B cell (primary cell): ENCODE data around the gene OR8B8. TPM values are rescaled to one million over a fixed set of nuclear protein-coding genes. Genes with fewer than 3 reads are reported as not detected.

Experiments
- ATAC-seq: fragments of 200-7000 bp; cut with Tn5 transposase; one replicate; pipeline ENCODE4 v1.10.0; 2021; ENCODE audit warnings: low read depth, mild to moderate bottlenecking, moderate number of reproducible peaks, moderate library complexity
- CTCF ChIA-PET: fragments of 350-600 bp; sonication (Branson Sonifier 250); formaldehyde crosslinking; loops from one replicate; lab custom pipeline; 2021; ENCODE audit warnings: antibody characterized with exemption, inconsistent platforms; lab: Charles Lee
- POLR2A ChIA-PET: fragments of 350-600 bp; sonication (Branson Sonifier 250); formaldehyde crosslinking; loops from one replicate; lab custom pipeline; 2021; ENCODE audit warnings: antibody characterized with exemption; lab: Charles Lee
- DNase-seq: peaks from one replicate; pipeline ENCODE4 v3.0.0; 2013
- H2AFZ ChIP-seq: 2 replicates; pipeline ENCODE4 v1.6.1; 2012; ENCODE audit warnings: mild to moderate bottlenecking, low read depth, low read length; ENCODE audit not compliant: insufficient read depth, poor library complexity, severe bottlenecking
- H3K27ac ChIP-seq, 2 donors: 1 replicate in 1 of 2; 2 replicates in 1 of 2; pipeline ENCODE4 v1.5.1; 2012 to 2013; ENCODE audit warnings: low read length in 2 of 2, mild to moderate bottlenecking in 2 of 2, moderate library complexity in 1 of 2
- H3K27me3 ChIP-seq, 4 experiments: fragments of 200-600 bp in 1 of 4; sonication (generic) in 1 of 4; replicated peaks in 1 of 4; 1 replicate in 2 of 4; 2 replicates in 2 of 4; pipeline versions ENCODE4 v1.6.1 to v1.7.0; 2013 to 2016; ENCODE audit warnings: low read length in 3 of 4, mild to moderate bottlenecking in 2 of 4, mixed read lengths in 1 of 4, moderate library complexity in 1 of 4; ENCODE audit not compliant: insufficient read depth in 4 of 4, control insufficient read depth in 3 of 4; ENCODE audit errors: control extremely low read depth in 1 of 4
- H3K36me3 ChIP-seq, 2 experiments: replicated peaks in 1 of 2; 1 replicate in 1 of 2; 2 replicates in 1 of 2; pipeline versions ENCODE4 v1.6.1 to v1.7.1; 2013; ENCODE audit warnings: low read length in 1 of 2; ENCODE audit not compliant: insufficient read depth in 2 of 2, control insufficient read depth in 1 of 2; ENCODE audit errors: control extremely low read depth in 1 of 2, extremely low read depth in 1 of 2
- H3K4me1 ChIP-seq, 2 donors: fragments of 200-600 bp in 1 of 2; sonication (generic) in 1 of 2; 1 replicate in 1 of 2; 2 replicates in 1 of 2; pipeline versions ENCODE4 v1.5.1 to v1.6.1; 2013 to 2017; ENCODE audit warnings: low read length in 2 of 2; ENCODE audit not compliant: control insufficient read depth in 2 of 2, insufficient read depth in 2 of 2
- H3K4me2 ChIP-seq: replicated peaks from 2 replicates; pipeline ENCODE3; 2012; ENCODE audit warnings: mild to moderate bottlenecking, low read depth, low read length; ENCODE audit not compliant: poor library complexity, severe bottlenecking
- H3K4me3 ChIP-seq, 5 experiments: fragments of 200-600 bp in 1 of 5; sonication (generic) in 1 of 5; 1 replicate in 3 of 5; 2 replicates in 2 of 5; pipeline versions ENCODE4 v1.5.1 to v1.7.0; 2011 to 2016; ENCODE audit warnings: low read length in 4 of 5, mild to moderate bottlenecking in 4 of 5, low read depth in 2 of 5, control low read depth in 1 of 5, moderate library complexity in 1 of 5; ENCODE audit not compliant: insufficient read depth in 1 of 5; ENCODE audit errors: control extremely low read depth in 1 of 5, extremely low read depth in 1 of 5
- H3K79me2 ChIP-seq: fragments of 200-600 bp; sonication (generic); one replicate; pipeline ENCODE4 v1.6.0; 2016; ENCODE audit warnings: low read length; ENCODE audit not compliant: control insufficient read depth, insufficient read depth
- H3K9ac ChIP-seq: fragments of 200-600 bp; sonication (generic); 2 replicates; pipeline ENCODE4 v1.6.1; 2017; ENCODE audit warnings: mild to moderate bottlenecking, low read length, moderate library complexity
- H3K9me3 ChIP-seq, 3 donors: one replicate each; pipeline versions ENCODE4 v1.6.1 to v1.7.1; 2013; ENCODE audit warnings: low read length in 2 of 3; ENCODE audit not compliant: control insufficient read depth in 2 of 3, insufficient read depth in 1 of 3; ENCODE audit errors: control extremely low read depth in 1 of 3
- H4K20me1 ChIP-seq: 2 replicates; pipeline ENCODE4 v1.6.0; 2012; ENCODE audit warnings: mild to moderate bottlenecking, low read length; ENCODE audit not compliant: insufficient read depth, control insufficient read depth, poor library complexity, severe bottlenecking
- H3K27ac Mint-ChIP-seq: one replicate; pipeline ENCODE4 v1.8.0; 2021; ENCODE audit warnings: mixed read lengths
- H3K27me3 Mint-ChIP-seq: one replicate; pipeline ENCODE4 v1.8.0; 2021; ENCODE audit warnings: mixed read lengths
- H3K4me1 Mint-ChIP-seq: one replicate; pipeline ENCODE4 v1.8.0; 2021; ENCODE audit warnings: mixed read lengths
- H3K4me3 Mint-ChIP-seq: one replicate; pipeline ENCODE4 v1.8.0; 2021; ENCODE audit warnings: mixed read lengths
- H3K9me3 Mint-ChIP-seq: one replicate; pipeline ENCODE4 v1.8.0; 2022; ENCODE audit warnings: mixed read lengths; ENCODE audit not compliant: insufficient read depth
- EZH2 ChIP-seq: IDR thresholded peaks from 2 replicates; pipeline ENCODE4 v1.6.1; 2012; ENCODE audit warnings: borderline replicate concordance, low read depth, mild to moderate bottlenecking, moderate library complexity, low read length; ENCODE audit not compliant: insufficient read depth, poor library complexity, severe bottlenecking
- WGBS: methylation state at CpG from one replicate; pipeline ENCODE4 v1.1.5; 2013; ENCODE audit warnings: missing lambda C conversion rate; ENCODE audit not compliant: insufficient coverage; 5-methylcytosine and 5-hydroxymethylcytosine counted together
- intact Hi-C: fragments of 100-400 bp; cut with micrococcal nuclease; formaldehyde crosslinking; loops from one replicate; pipeline ENCODE4 v1.10.0; 2022
- polyA plus RNA-seq: library from polyadenylated mRNA; depleted of rRNA; stranded (reverse); fragments of >200 nt; gene quantifications from 2 replicates; pipeline ENCODE4 v1.2.3, GENCODE V29; 2012
- total RNA-seq, 2 donors: library from RNA; stranded (reverse); fragments of 120-200 nt in 1 of 2; gene quantifications; 1 replicate in 1 of 2; 2 replicates in 1 of 2; pipeline versions ENCODE4 v1.2.3 to v1.2.4, GENCODE V29; 2013 to 2022
- TF ChIP-seq, protein P1 (sequence below): fragments of 200-600 bp; IDR thresholded peaks from one replicate; pipeline ENCODE4 v1.8.0; 2022; ENCODE audit warnings: antibody characterized with exemption, mild to moderate bottlenecking

Gene OR8B8
- total and polyA plus RNA-seq, 2 donors (not counting 1 experiment from before 2014, with no cell fraction given): not detected

GRCh38 chr11:124421043-124421442 lies 24.5 kb downstream of the OR8B8 start:
- peaks cover 0 to 6% (median 3%) of the 10 kb centered on the region in 4 experiments for H3K27me3 ChIP-seq
- H3K4me1 Mint-ChIP-seq: no peaks in the 10 kb centered on the region
- H3K4me3 ChIP-seq: no peak overlapping the region
- H4K20me1 ChIP-seq: no peaks in the 10 kb centered on the region
- no peak overlapping the region for H3K4me3 Mint-ChIP-seq
- ATAC-seq (no peak), DNase-seq (no peak)
- no peaks in the 10 kb centered on the region for H3K9me3 Mint-ChIP-seq
- no peak overlapping the region for H3K27ac ChIP-seq
- no peak overlapping the region for H2AFZ ChIP-seq
- no peak overlapping the region for H3K4me2 ChIP-seq
- no peaks in the 10 kb centered on the region for H3K9me3 ChIP-seq
- CTCF ChIA-PET: interaction anchor here (1.5 kb wide), 1 partner anchor 19 kb away, joined by 5 read pairs; no protein-coding TSS in a partner anchor
- no peaks in the 10 kb centered on the region for H3K36me3 ChIP-seq
- WGBS: 83% methylated on average over 2 of the region's 4 CpGs
- intact Hi-C loops: no loop called here
- H3K27me3 Mint-ChIP-seq: peaks cover 39% of the 10 kb centered on the region
- no peak overlapping the region for H3K9ac ChIP-seq
- H3K4me1 ChIP-seq: no peaks in the 10 kb centered on the region
- TF ChIP-seq EZH2: no peak
- TF ChIP-seq, protein P1, sequence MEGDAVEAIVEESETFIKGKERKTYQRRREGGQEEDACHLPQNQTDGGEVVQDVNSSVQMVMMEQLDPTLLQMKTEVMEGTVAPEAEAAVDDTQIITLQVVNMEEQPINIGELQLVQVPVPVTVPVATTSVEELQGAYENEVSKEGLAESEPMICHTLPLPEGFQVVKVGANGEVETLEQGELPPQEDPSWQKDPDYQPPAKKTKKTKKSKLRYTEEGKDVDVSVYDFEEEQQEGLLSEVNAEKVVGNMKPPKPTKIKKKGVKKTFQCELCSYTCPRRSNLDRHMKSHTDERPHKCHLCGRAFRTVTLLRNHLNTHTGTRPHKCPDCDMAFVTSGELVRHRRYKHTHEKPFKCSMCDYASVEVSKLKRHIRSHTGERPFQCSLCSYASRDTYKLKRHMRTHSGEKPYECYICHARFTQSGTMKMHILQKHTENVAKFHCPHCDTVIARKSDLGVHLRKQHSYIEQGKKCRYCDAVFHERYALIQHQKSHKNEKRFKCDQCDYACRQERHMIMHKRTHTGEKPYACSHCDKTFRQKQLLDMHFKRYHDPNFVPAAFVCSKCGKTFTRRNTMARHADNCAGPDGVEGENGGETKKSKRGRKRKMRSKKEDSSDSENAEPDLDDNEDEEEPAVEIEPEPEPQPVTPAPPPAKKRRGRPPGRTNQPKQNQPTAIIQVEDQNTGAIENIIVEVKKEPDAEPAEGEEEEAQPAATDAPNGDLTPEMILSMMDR: no peak
- no peak overlapping the region for H3K27ac Mint-ChIP-seq
- H3K79me2 ChIP-seq: no peaks in the 10 kb centered on the region
- POLR2A ChIA-PET: no interaction called here

DNA sequence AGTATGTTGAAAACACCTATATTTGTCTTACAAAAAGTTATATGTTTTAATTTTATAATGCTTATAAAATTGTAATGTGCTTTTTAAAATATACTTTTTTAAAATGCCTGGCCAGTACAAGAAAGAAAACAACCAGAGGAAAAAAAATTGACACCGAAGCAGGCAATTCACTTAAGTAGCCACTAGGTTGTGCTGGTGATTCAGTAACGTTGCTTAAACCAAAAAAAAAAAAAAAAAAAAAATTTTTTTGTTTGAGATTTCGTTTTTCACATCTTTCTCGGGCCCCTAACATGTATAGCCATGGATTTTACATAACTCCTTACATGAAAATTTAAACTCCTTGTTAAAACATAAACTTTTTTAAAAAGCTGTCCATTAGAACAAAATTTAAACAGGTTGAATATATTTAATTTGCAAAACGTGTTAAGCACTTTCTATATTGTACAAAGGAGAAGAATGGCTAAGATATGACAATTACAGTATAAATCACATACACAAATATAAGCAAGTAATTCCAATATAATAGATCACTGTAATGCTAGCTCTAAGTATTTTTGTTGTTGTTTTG lies 30.1 kb downstream of the OR8B8 start:
- Histone ChIP-seq H3K4me3 (no peak overlapping the region), H3K4me2 (no peak overlapping the region), H3K27ac (no peak overlapping the region), H2AFZ (no peak overlapping the region), H3K79me2 (no peaks in the 10 kb centered on the region), H3K9ac (no peak overlapping the region), H3K9me3 (no peaks in the 10 kb centered on the region), H3K36me3 (no peaks in the 10 kb centered on the region), H3K27me3 (peaks cover 0 to 8% (median 2%) of the 10 kb centered on the region in 4 experiments), H4K20me1 (no peaks in the 10 kb centered on the region), H3K4me1 (no peaks in the 10 kb centered on the region)
- Mint-ChIP-seq H3K4me1 (no peaks in the 10 kb centered on the region), H3K4me3 (no peak overlapping the region), H3K27me3 (peaks cover 16% of the 10 kb centered on the region), H3K27ac (no peak overlapping the region), H3K9me3 (no peaks in the 10 kb centered on the region)
- ChIA-PET POLR2A (no interaction called here), CTCF (interaction anchor here (0.9 to 1.1 kb wide), 2 partner anchors 14 to 421 kb away, joined by 3 read pairs; no protein-coding TSS in a partner anchor)
- no CpG with 5 or more reads among the region's 5 CpGs for WGBS
- ATAC-seq (no peak), DNase-seq (peak; percentile 34)
- TF ChIP-seq, protein P1: peak; percentile 68
- TF ChIP-seq EZH2: no peak
- intact Hi-C loops: loop anchor here (5.0 kb wide), 1 partner anchor 422 kb away; no protein-coding TSS in a partner anchor
